PC-9 (cell line): Measurements from ENCODE around the gene CTSD. TPM values are rescaled to one million over a fixed set of nuclear protein-coding genes. Genes with fewer than 3 reads are reported as not detected.

Experiments used
- BruUV-seq: library from RNA; stranded (reverse); fragments of 400-500 nt; replicated peaks from 2 replicates; lab custom pipeline; 2021; lab: Mats Ljungman, UMichigan
- CTCF ChIA-PET: fragments of 300-600 bp; sonication (Branson Sonifier 250); formaldehyde crosslinking; loops from one replicate; lab custom pipeline; 2022; ENCODE audit warnings: antibody characterized with exemption; lab: Charles Lee
- POLR2A ChIA-PET: fragments of 300-600 bp; sonication (Branson Sonifier 250); formaldehyde crosslinking; loops from one replicate; lab custom pipeline; 2022; ENCODE audit warnings: antibody characterized with exemption; ENCODE audit not compliant: unreplicated experiment; lab: Charles Lee
- DNase-seq, 2 experiments: peaks; one replicate each; pipeline versions ENCODE4 v3.0.0 to v3.0.0-alpha.2; 2015 to 2022; ENCODE audit warnings: mixed read lengths in 1 of 2
- H2AFZ ChIP-seq: fragments of 200-600 bp; sonication (generic); 2 replicates; pipeline ENCODE4 v1.8.1; 2017; ENCODE audit warnings: antibody characterized with exemption
- H3F3A ChIP-seq: fragments of 200-600 bp; sonication (generic); 2 replicates; pipeline ENCODE4 v1.8.1; 2017; ENCODE audit warnings: antibody characterized with exemption, mild to moderate bottlenecking, low read depth; ENCODE audit not compliant: insufficient read depth
- H3K27ac ChIP-seq: fragments of 200-600 bp; sonication (generic); 2 replicates; pipeline ENCODE4 v1.6.1; 2016; ENCODE audit warnings: mixed run types
- H3K27me3 ChIP-seq: fragments of 200-600 bp; sonication (generic); 2 replicates; pipeline ENCODE4 v1.6.1; 2016; ENCODE audit warnings: low read depth, mixed run types; ENCODE audit not compliant: insufficient read depth
- H3K36me3 ChIP-seq: fragments of 200-600 bp; sonication (generic); 2 replicates; pipeline ENCODE4 v1.6.1; 2016; ENCODE audit warnings: low read depth, mixed run types
- H3K4me1 ChIP-seq: fragments of 200-600 bp; sonication (generic); replicated peaks from 2 replicates; pipeline ENCODE4 v1.6.1; 2016; ENCODE audit warnings: mixed run types; ENCODE audit not compliant: insufficient read depth
- H3K4me2 ChIP-seq: fragments of 200-600 bp; sonication (generic); 2 replicates; pipeline ENCODE4 v1.6.1; 2017; ENCODE audit warnings: mixed run types
- H3K4me3 ChIP-seq: fragments of 200-600 bp; sonication (generic); 2 replicates; pipeline ENCODE4 v1.6.1; 2016; ENCODE audit warnings: mixed run types
- H3K79me2 ChIP-seq: fragments of 200-600 bp; sonication (generic); 2 replicates; pipeline ENCODE4 v1.6.1; 2017; ENCODE audit warnings: low read depth, mixed run types
- H3K9me2 ChIP-seq: fragments of 200-600 bp; sonication (generic); 2 replicates; pipeline ENCODE4 v1.8.1; 2017; ENCODE audit warnings: mild to moderate bottlenecking; ENCODE audit not compliant: insufficient read depth
- H3K9me3 ChIP-seq: fragments of 200-600 bp; sonication (generic); 2 replicates; pipeline ENCODE4 v1.8.1; 2016; ENCODE audit warnings: low read depth; ENCODE audit not compliant: insufficient read depth
- H4K20me1 ChIP-seq: fragments of 200-600 bp; sonication (generic); 2 replicates; pipeline ENCODE4 v1.8.1; 2017; ENCODE audit not compliant: insufficient read depth
- CTCF ChIP-seq: fragments of 200-600 bp; sonication (generic); conservative IDR thresholded peaks from 2 replicates; pipeline ENCODE4 v1.6.1; 2017; ENCODE audit warnings: mixed run types, antibody characterized with exemption, mild to moderate bottlenecking, moderate library complexity
- EZH2 ChIP-seq: fragments of 200-600 bp; sonication (generic); IDR thresholded peaks from 2 replicates; pipeline ENCODE4 v1.8.0; 2017; ENCODE audit warnings: antibody characterized with exemption, low read depth
- intact Hi-C: fragments of 100-400 bp; cut with micrococcal nuclease; formaldehyde crosslinking; loops from one replicate; pipeline ENCODE4 v1.10.0; 2022; ENCODE audit not compliant: unreplicated experiment
- total RNA-seq: library from RNA; stranded (reverse); gene quantifications from 2 replicates; pipeline ENCODE4 v1.2.3, GENCODE V29; 2021

The CTSD gene
- total RNA-seq, 1 experiment from 2014 or later, result 735 TPM

- Histone ChIP-seq H3K4me3 (no peak overlapping the region), H3K27ac (no peak overlapping the region), H3K9me2 (no peaks in the 10 kb centered on the region), H3K27me3 (no peaks in the 10 kb centered on the region), H3K9me3 (no peaks in the 10 kb centered on the region), H3F3A (peaks cover 19% of the 10 kb centered on the region; the same call in 1 of the 2 replicates), H3K36me3 (no peaks in the 10 kb centered on the region), H3K79me2 (peaks cover 22% of the 10 kb centered on the region), H3K4me2 (no peak overlapping the region), H3K4me1 (peaks cover 36% of the 10 kb centered on the region), H2AFZ (no peak overlapping the region), H4K20me1 (no peaks in the 10 kb centered on the region)
- TF ChIP-seq CTCF, result no peak
- TF ChIP-seq EZH2, result no peak
- no peak for DNase-seq
- ChIA-PET CTCF (no interaction called here), POLR2A (no interaction called here)
- intact Hi-C loops, result no loop called here
- BruUV-seq, result no TSS peak
Observed at GRCh38 chr11:1765871-1766718, 2.4 kb upstream of the CTSD start.

GRCh38 chr11:1763336-1763795 lies 361 bp downstream of the CTSD start:
- ChIA-PET POLR2A (interaction anchor here (1.0 to 1.3 kb wide), 2 partner anchors 15 to 67 kb away, joined by 3 to 5 read pairs; no protein-coding TSS in a partner anchor), CTCF (interaction anchor here (0.6 kb wide), 1 partner anchor 24 kb away, joined by 3 read pairs; no protein-coding TSS in a partner anchor)
- H2AFZ ChIP-seq, result peak overlapping the region; percentile 69; the same call in 1 of the 2 replicates
- H3K36me3 ChIP-seq, result 0 out of 2 replicates have a peak, but pooled peaks cover 4% of the 10 kb centered on the region
- H3F3A ChIP-seq, result peaks cover 11% of the 10 kb centered on the region; the same call in 1 of the 2 replicates
- peak overlapping the region; percentile 66 for H3K4me3 ChIP-seq
- H3K4me1 ChIP-seq, result peaks cover 26% of the 10 kb centered on the region
- peaks cover 44% of the 10 kb centered on the region for H3K79me2 ChIP-seq
- intact Hi-C loops, result no loop called here
- peak overlapping the region; percentile 85 for H3K4me2 ChIP-seq
- H3K9me2 ChIP-seq, result no peaks in the 10 kb centered on the region
- no peaks in the 10 kb centered on the region for H3K27me3 ChIP-seq
- TSS peak; percentile 64 for BruUV-seq
- DNase-seq, result no peak
- peak overlapping the region; percentile 80 for H3K27ac ChIP-seq
- no peaks in the 10 kb centered on the region for H4K20me1 ChIP-seq
- no peak for TF ChIP-seq CTCF
- TF ChIP-seq EZH2, result no peak
- H3K9me3 ChIP-seq, result no peaks in the 10 kb centered on the region

GRCh38 chr11:1762537-1763302 lies 1.0 kb downstream of the CTSD start:
- intact Hi-C loops, result loop anchor here (1.0 kb wide), 1 partner anchor 34 kb away; no protein-coding TSS in a partner anchor
- Histone ChIP-seq H3K9me3 (no peaks in the 10 kb centered on the region), H3K9me2 (no peaks in the 10 kb centered on the region), H4K20me1 (no peaks in the 10 kb centered on the region), H3K36me3 (0 out of 2 replicates have a peak, but pooled peaks cover 4% of the 10 kb centered on the region), H3F3A (peaks cover 11% of the 10 kb centered on the region; the same call in 1 of the 2 replicates), H3K79me2 (peaks cover 44% of the 10 kb centered on the region), H3K27ac (peak overlapping the region; percentile 80), H3K27me3 (no peaks in the 10 kb centered on the region), H3K4me2 (peak overlapping the region; percentile 85), H3K4me3 (peak overlapping the region; percentile 66), H2AFZ (no peak overlapping the region), H3K4me1 (peaks cover 26% of the 10 kb centered on the region)
- TSS peak; percentile 85 for BruUV-seq
- POLR2A ChIA-PET, result interaction anchor here (0.6 to 1.3 kb wide), 4 partner anchors 16 to 71 kb away, joined by 3 to 12 read pairs (median 6); partner anchors contain the start of gene SYT8
- CTCF ChIA-PET, result interaction anchor here (0.6 to 1.3 kb wide), 6 partner anchors 15 to 454 kb away, joined by 3 to 9 read pairs (median 3); partner anchors contain the start of genes SYT8 and TOLLIP
- TF ChIP-seq EZH2, result no peak
- no peak for TF ChIP-seq CTCF
- DNase-seq, result peak; percentile 80 to 84
